Inferior parietal cortex (tissue), 1 donor: ENCODE measurements around the gene NKX6-2.
A peak's percentile ranks its signal among the peaks of the same experiment; 100 is the strongest.
"Not testable (repeated sequence)": the region's sequence is repeated elsewhere in the genome, so short reads cannot be mapped to it uniquely, and the experiment has no call there.

Experiments
- DNase-seq: peaks from one replicate; pipeline ENCODE4 v3.0.0-alpha.2; 2016; ENCODE audit errors: extremely low spot score

The NKX6-2 gene

DNA sequence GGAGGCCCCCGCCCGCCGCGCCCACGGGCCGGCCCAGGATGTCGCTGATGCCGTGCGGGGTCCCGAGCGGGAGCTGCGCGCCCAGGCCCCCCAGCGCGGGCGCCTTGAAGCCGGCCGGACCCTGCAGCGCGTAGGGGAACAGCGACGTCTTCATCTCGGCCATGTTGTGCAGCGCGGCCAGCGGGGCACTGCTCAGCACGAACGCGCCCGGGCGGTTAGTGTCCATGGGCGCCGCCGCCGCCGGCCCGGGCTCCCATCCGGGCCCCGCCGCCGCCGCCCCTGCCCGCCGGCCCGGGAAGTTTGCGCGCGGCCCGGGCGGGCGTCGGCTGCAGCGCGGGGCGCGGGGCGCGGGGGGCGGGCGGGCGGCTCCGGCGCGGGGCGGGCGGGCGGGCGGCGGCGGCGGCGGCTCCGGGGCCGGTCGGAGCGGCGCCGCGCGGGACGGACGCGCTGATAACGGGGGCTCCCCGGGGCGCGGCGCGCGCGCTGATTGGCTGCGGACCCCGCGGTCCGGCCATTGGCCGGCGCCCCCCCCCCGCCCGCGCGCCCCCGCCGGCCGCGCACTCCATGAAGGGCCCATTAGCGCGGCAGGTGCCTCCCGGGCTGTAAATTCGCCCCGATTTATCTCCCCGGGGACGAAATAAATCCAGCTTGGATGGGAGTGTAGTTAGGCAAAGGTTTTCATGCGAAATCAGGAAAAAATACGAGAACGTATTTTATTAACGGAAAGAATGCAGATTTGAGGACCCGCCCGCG, at the start of gene NKX6-2:
Gene NKX6-2 (minus strand): TSS at position 425 of the 753 bp plus-strand sequence. CDS start 199 bp downstream, at position 226.
- peak; percentile 32 for DNase-seq

DNA sequence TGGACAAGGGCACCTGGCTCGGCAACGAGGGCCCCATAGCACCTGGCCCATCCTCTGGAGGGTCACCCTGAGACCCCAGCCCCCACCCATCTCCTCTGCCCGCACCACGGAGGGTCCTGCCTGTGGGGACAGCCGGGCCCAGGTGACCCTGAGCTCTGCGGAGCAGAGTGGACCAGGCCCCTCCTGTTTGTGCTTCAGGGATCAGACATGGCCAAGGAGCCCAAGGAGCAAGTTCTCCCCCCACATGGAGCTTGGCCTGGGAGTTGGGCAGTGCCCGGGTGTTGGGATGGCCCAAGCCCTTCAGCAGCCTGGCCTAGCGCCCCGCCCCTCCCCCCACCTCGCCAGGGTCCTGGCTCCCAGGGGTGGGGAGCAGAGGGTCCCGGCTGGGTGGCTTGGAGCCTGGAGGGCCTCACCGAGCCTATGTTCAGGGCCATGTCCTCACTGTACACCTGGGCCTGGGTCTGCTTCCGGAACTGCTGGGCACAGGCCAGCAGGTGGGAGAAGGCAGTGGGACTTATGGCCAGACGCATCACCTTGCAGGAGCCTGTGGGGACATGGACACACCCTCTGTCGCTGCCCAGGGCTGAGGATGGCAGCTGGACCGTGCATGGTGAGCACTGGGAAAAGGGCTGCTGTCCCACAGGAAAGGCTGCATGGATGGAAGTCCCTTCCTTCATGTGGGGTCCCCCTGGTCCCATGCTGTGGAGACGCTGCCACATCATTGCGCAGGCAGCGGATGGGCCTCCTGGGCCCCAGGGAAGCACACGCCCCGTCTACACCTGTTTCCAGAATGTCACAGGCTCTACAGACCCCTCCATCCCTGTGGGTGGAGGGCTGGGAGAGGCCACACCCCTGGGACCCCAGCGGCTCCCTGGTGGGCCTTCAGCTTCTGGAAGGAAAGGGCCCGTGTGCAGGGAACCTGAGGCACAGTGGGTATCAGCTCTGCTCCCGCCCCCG, 49.2 kb upstream of the NKX6-2 start:
- DNase-seq = no peak

DNA sequence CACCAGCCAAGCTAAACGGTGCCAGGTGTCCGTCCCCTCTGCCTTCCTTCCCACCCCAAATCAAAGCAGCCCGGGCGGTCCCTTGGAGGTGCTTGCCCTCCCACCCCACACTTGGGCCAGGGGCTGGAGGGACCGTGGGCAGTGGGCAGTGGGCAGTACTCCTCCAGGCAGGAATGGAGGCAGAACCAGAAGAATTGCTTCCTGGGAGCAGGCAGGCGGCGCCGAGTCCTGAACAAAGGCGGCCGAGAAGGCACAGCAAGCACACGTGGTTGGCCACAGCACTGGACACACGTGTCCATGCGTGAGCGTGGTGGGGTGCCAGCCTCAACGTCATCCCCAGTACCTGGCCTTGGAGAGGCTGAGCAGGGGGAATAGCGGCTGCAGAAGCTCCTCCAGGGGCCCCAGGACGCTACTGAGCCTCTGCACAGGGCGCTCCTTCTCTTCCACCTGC, 48.4 kb upstream of the NKX6-2 start:
- no peak for DNase-seq

DNA sequence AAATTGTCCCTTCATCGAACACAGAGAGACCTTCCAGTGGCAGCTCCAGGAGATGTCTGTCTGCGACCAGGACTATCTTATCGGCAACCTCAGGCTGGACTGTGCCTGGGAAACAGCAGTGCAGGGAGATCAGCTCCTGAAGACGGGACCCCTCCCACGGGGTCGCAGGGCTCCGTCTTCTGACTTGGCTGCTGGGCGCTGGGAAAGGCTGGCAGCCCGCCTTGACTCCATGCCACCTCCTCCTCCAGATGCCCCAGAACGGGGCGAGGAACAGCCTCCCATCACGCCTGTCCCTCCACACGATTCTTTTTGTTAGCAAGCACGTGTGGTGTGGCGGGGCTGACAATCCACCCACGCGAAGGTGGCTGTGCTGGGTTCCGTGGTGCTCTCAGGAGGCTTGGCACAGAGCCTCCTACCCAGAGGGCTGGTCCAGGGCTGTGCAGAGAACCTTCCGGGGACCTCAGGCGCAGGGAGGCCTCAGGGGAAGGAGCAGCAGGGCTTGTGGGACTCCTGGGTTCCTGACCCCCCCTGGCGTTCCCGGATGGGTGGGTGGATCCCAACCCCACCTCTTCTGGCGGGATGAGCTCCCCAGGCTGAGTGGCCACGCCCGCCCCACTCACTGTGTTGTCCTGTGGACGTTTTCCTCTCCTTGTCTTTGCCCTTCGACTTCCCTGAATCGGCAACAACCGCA, 47.6 kb upstream of the NKX6-2 start:
- no peak for DNase-seq

DNA sequence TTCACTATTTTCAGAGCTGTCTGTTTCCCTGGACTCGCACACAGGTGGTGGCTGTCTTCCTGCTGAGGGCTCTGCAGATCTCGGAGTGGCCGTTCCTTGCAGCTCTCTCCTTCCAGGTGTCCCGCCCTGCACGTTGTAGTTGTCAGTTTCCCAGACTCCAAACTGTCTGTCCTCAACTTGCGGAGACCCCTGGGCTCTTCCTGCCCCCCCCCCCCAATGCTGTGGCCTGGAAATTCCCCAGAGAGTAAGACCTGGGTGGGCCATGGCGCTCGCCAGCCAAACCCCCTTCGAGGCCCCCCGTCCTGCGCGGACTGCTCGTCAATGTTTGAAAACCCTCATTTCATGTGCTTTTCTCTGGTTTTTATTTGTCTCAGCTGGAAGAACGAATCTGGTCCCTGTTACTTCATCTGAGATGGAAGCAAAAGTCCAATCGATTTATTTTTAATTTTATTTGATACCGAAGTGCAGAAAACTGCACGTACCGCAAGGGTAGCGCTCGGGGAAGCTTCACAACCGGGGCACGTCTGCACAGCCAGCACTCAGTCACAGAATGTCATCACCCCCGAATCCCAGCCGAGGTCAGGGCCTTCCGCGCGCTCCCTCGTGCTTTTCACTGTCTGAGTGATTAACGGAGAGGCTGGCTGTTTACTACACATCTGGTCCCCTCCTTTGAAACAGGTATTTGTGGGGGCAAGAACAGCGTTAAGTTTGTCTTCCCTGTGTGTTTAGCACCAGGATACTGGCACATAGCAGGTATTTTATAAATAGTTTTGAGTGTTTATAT, 46.4 kb upstream of the NKX6-2 start:
- no peak for DNase-seq

DNA sequence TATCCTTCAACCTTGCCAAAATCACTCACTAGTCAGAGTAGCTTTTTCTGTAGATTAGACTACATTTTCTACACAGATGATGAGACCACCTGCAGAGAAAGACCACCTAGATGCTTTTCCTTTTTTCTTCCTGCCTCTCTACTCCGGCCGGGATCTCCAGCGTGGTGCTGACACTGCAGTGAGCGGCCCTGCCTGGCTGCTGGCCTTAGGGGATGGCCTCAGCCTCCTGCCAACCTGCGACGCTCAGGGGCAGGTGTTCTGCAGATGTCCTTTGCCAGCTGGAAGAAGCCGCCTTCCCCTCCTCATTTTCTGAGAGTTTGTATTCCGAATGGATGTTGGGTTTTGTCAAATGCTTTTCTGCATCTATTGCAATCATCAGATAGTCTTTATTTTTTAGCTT, 43.5 kb upstream of the NKX6-2 start:
- no peak for DNase-seq

DNA sequence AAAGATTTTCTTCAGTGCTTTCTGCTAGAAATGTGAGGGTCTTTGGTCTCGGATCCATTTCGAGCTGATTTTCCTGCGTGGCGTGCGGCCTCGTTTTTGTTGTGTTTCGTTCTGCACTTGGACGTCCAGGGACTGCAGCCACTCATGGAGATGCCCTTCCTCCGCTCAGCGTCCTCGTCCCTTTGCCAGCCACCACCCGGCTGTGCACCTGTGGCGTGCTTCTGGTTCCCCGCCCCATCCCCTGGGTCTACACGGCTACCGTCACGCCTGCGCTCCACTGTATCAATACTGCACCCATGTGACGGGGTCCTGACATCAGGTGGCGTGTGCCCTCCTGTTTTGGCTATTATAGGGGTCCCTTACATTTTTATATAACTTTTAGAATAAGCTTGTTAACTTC, 42.7 kb upstream of the NKX6-2 start:
- DNase-seq = no peak

DNA sequence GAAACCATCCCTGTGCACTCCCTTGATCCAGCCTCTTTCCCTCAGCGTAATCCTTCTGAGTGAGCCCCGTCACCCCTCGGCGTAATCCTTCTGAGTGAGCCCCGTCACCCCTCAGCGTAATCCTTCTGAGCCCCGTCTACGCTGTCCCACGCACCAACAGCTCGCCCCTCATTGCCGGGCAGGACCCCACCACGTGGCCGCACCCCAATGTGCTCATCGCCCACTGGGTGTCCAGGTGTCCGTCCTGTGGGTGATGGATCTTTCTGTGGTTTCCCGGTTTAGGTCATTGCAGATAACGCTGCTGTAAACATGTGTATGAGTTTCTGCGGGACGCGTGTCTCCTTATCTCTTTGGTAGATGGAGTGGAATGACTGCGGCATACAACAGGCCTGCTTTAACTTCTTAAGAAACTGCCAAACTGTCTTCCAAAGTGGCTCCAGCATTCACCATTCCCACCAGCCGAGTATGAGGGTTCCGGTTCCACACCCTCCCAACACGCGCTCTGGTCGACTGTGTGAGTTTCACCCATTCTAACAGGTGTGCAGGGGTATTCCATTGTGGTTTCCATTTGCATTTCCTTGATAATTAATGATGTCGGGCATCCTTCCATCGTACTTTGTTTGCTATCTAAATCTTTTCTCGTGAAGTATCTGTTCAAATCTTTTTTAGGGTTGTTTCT, 42.1 kb upstream of the NKX6-2 start:
- DNase-seq = no peak

DNA sequence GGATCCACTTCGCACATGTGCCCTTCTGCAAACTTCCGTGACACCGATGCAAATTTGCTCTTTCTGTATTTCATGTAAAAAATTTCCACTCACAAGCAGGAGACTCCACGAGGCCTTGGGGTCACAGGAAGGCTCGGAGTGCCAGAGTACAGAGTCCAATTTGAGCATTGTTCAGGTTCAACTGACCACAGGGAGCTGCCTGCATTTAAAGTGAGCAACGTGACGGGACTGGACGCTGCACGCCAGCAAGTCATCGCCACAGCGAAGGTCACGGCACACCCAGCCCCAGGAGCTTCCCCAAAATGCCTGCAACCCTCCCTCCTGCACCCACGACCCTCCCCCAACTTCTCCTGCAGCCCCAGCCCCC, 41.5 kb upstream of the NKX6-2 start:
- no peak for DNase-seq

DNA sequence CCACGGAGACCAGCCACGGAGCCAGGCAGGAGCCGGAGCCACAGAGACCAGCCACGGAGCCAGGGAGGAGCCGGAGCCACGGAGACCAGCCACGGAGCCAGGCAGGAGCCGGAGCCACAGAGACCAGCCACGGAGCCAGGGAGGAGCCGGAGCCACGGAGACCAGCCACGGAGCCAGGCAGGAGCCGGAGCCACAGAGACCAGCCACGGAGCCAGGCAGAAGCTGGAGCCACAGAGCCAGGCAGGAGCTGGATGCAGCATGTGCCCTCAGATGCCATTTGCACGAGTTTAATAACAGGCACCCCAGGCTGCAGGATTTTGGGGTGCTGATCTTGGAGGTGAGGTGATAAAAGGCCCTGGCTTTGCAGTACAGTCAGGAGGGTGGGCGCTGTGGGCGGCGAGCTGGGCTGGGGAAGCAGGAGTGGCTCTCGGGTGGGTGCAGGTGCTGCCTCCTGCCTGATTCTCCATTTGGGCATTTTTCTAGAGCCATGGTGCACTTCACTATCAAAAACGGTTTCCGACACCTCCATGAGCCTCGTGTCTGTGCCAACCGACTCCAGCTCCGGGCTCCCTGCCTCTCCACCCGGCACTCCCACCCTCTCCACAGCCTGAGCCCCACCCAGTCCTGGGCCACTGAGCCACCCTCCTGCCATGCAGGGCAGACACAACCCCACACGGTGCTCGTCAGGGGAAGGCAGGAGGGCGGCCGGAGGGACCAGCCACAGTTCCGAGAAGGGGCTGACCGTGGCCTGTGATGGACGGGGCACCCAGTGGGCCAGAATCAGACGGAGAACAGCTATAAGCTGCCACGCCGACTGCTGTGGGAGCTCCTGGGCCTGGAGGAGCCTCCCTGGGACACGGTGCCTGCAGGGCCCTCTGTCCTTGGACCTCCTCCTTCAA, 40.8 kb upstream of the NKX6-2 start:
- DNase-seq = no peak

DNA sequence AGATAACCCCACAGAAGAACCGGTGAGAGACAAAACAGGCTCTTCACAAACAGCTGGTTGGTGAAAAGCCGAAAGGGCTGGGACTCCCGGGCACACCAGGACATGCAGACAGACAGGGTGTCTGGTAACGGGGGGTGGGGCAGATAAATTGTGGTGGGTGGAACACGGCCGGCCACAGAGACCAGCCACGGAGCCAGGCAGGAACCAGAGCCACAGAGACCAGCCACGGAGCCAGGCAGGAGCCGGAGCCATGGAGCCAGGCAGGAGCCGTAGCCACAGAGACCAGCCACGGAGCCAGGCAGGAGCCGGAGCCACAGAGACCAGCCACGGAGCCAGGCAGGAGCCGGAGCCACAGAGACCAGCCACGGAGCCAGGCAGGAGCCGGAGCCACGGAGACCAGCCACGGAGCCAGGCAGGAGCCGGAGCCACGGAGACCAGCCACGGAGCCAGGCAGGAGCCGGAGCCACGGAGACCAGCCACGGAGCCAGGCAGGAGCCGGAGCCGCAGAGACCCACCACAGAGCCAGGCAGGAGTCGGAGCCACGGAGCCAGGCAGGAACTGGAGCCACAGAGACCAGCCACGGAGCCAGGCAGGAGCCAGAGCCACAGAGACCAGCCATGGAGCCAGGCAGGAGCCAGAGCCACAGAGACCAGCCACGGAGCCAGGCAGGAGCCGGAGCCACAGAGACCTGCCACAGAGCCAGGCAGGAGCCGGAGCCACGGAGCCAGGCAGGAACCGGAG, 40.0 kb upstream of the NKX6-2 start:
- DNase-seq = not testable (repeated sequence)

DNA sequence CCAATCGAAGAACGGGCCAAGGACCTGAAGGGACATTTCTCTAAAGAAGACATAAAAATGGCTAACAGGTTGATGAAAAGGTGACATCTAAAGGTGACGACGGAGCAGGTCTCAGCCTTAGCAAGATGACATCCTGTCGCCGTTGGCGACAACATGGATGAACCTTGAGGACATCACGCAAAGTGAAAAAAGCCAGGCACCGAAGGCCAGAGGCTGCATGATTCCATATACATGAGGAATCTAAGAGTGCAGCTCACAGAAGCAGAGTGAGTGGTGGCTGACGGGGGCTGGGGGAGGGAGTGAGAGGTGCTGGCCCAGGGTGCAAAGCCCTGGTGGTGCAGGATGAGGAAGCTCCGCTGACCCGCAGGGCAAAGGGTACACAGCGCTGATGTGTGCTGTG, 34.1 kb upstream of the NKX6-2 start:
- DNase-seq = no peak

DNA sequence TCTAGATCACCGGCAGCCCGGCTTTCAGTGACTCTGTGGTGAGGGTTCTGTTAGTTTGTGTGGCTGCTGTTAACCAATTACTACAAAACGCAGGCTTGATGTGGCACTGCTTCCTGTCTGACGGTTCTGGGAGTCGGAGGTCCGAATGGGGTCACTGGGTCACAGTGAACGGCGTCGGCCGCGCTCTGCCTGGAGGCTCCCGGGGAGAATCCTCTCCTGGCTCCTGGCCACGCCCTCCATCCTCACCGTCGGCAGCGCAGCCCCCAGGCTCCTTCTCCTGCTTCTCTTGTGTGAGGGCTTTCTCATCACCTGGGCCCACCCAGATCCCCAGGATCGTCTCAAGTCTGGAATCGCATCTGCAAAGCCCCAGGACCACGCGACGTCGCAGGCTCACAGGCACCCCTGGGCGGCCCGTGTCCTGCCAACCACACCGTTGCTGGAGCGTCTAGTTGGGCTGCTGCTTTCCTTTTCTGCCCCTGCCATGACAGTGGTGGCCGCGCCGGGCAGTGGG, 31.8 kb upstream of the NKX6-2 start:
- DNase-seq = no peak

DNA sequence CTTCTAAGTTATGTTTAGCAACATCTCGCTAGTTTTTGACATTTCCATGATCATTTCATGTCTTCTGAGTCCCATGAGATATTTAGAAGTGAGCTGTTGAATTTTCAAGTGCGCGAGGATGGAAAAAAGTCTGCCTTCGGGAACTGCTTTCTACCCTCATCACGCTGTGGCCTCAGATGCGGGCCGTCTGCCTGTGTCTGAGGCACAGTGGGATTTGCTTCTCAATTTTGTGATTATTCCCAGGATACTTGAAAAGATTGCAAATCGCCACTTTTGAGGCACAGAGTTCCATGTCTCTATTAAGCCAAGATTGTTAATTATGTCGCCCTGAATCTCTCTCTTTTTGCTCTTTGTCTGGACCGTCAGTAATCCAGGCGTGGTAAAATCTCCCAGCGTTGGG, 30.8 kb upstream of the NKX6-2 start:
- DNase-seq = no peak

DNA sequence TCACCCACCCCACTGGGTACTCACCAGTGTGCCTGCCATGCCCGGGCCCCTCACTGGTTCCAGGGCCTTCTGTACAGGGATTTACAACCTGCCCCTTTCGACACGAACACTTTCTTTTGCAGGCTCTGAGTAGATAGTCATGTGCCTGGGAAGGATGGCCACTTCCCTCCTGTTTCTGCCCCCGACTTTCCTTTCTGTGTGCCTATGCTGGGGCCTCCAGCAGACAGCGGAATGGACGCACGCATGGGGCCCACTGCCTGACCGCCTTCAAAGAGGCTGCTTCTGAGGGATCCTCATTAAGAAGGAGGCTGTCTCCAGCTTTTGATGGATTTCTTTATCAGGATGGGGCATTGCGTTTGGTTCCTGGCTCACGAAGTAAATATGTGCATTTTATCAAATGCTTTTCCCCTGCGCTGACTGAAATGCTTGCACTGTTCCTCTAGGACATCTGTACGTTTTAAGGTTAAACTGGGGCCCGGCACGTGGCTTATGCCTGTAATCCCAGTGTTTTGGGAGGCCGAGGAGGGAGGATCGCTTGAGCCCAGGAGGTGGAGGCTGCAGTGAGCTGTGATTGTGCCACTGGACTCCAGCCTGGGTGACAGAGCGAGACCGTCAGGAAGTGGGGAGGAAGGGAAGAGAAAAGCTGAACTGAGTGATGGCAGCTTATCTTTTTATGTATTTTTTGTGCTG, 29.4 kb upstream of the NKX6-2 start:
- DNase-seq = no peak

DNA sequence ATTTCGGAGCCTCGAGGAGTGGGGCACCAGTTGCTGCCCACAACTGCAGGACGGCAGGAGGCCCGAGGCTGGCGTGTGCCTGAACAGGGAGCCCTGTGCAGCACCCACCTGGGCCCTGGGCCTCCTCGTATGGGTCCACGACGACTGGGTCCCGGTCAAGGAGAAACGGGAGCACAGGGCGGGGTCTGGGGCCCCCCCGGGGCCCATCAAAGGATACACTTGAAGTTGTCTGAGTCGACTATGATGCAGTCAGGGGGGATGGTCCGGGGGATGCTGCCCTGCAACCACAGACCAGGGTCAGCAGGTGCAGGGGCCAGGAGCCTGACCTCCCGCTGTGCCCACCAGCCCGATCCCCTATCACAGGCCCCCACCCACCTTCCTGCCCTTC, 28.5 kb upstream of the NKX6-2 start:
- DNase-seq = no peak

DNA sequence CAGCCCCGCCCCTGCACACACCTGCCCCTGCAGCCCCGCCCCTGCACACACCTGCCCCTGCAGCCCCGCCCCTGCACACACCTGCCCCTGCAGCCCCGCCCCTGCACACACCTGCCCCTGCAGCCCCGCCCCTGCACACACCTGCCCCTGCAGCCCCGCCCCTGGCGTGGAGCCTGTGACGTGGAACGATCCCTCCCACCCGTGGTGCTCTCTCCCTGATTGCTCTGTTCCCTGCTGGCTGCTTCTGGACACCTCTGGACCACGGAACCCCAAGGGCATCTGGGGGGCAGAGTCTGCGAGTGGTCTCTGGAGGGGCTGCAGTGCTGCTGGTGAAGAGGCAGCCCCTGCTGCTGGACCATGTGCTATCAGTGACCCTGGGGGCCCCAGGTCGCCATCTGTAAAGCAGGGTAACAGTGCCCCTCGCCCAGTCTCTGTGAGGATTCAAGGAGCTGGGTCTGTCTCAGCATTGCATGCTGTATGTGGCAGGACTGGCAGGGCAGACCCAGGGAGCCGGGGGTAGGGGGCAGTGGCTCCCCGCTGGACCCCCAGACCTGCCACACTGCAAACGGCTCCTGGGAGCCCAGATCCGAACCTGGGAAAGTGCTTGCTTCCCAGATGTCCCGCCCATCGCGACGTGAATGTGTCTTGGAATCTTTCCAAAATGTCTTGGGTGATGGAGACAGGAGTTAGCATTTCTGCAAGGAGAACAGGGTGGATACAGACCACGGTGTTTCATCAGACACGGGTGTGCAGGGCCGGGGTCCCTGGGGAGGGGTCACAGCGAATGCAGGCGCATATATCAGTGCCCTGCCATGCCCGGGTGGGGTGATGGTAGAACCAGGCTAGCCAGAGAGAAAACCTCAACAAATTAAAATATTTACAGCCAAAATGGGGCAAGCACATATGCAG, 27.9 kb upstream of the NKX6-2 start:
- no peak for DNase-seq
